ENCODE results near the gene PATJ.

GRCh38 chr1:62043154-62043553 is 300.9 kb downstream of the PATJ start:
- TF ChIP-seq CTCF (IDR thresholded peaks at IDR 0.05): no peak
- TF ChIP-seq POLR2A (IDR thresholded peaks at IDR 0.05; ENCODE audit: low read depth): no peak

Measured in esophagus muscularis mucosa (tissue), 3 donors.